PC-3 (cell line): Measurements from ENCODE around the gene TEDDM1. TPM values are rescaled to one million over a fixed set of nuclear protein-coding genes. Genes with fewer than 3 reads are reported as not detected.

ENCODE experiments used
- ATAC-seq: fragments of 200-7000 bp; cut with Tn5 transposase; 2 replicates; pipeline ENCODE4 v1.9.1; 2020; ENCODE audit warnings: mild to moderate bottlenecking, moderate library complexity
- BruUV-seq: library from RNA; stranded (reverse); fragments of 400-500 nt; replicated peaks from 2 replicates; lab custom pipeline; 2021; lab: Mats Ljungman, UMichigan
- CTCF ChIA-PET: fragments of 300-600 bp; sonication (Branson Sonifier 250); formaldehyde crosslinking; loops from one replicate; lab custom pipeline; 2022; ENCODE audit warnings: antibody characterized with exemption; lab: Charles Lee
- POLR2A ChIA-PET: fragments of 300-600 bp; sonication (Branson Sonifier 250); formaldehyde crosslinking; loops from one replicate; lab custom pipeline; 2022; ENCODE audit warnings: antibody characterized with exemption; ENCODE audit not compliant: unreplicated experiment; lab: Charles Lee
- DNase-seq: peaks from one replicate; pipeline ENCODE4 v3.0.0-alpha.2; 2015
- H2AFZ ChIP-seq: fragments of 300-600 bp; sonication (generic); 2 replicates; pipeline ENCODE4 v1.6.0; 2016; ENCODE audit warnings: antibody characterized with exemption, low read length
- H3F3A ChIP-seq: fragments of 300-600 bp; sonication (generic); one replicate; pipeline ENCODE4 v1.6.0; 2017; ENCODE audit warnings: antibody characterized with exemption, low read length, control low read depth, mild to moderate bottlenecking; ENCODE audit not compliant: unreplicated experiment
- H3K27ac ChIP-seq: fragments of 300-600 bp; sonication (generic); 2 replicates; pipeline ENCODE4 v1.5.1; 2016; ENCODE audit warnings: mild to moderate bottlenecking, low read length
- H3K27me3 ChIP-seq: fragments of 300-600 bp; sonication (generic); 2 replicates; pipeline ENCODE4 v1.6.1; 2016; ENCODE audit warnings: low read length, mixed read lengths
- H3K36me3 ChIP-seq: fragments of 300-600 bp; sonication (generic); 2 replicates; pipeline ENCODE4 v1.6.1; 2016; ENCODE audit warnings: low read depth, mixed run types, low read length, mixed read lengths
- H3K4me1 ChIP-seq: fragments of 300-600 bp; sonication (generic); 2 replicates; pipeline ENCODE4 v1.5.1; 2016; ENCODE audit warnings: low read length; ENCODE audit not compliant: insufficient read depth
- H3K4me2 ChIP-seq: fragments of 300-600 bp; sonication (generic); 2 replicates; pipeline ENCODE4 v1.6.0; 2016; ENCODE audit warnings: low read length
- H3K4me3 ChIP-seq: fragments of 300-600 bp; sonication (generic); 2 replicates; pipeline ENCODE4 v1.5.1; 2016; ENCODE audit warnings: mild to moderate bottlenecking, low read length, mixed read lengths
- H3K79me2 ChIP-seq: fragments of 300-600 bp; sonication (generic); 2 replicates; pipeline ENCODE4 v1.6.1; 2017; ENCODE audit warnings: low read length, mixed read lengths
- H3K9ac ChIP-seq: fragments of 300-600 bp; sonication (generic); 2 replicates; pipeline ENCODE4 v1.6.0; 2016; ENCODE audit warnings: mild to moderate bottlenecking, low read length
- H3K9me2 ChIP-seq: fragments of 300-600 bp; sonication (generic); replicated peaks from 2 replicates; pipeline ENCODE4 v1.6.1; 2016; ENCODE audit warnings: mixed run types, low read length, mixed read lengths
- H3K9me3 ChIP-seq: fragments of 300-600 bp; sonication (generic); 2 replicates; pipeline ENCODE4 v1.6.1; 2016; ENCODE audit warnings: low read length, mixed read lengths
- H4K20me1 ChIP-seq: fragments of 300-600 bp; sonication (generic); 2 replicates; pipeline ENCODE4 v1.6.1; 2016; ENCODE audit warnings: low read length, mixed read lengths
- CTCF ChIP-seq: fragments of 300-600 bp; sonication (generic); conservative IDR thresholded peaks from 2 replicates; pipeline ENCODE4 v1.5.1; 2017; ENCODE audit warnings: antibody characterized with exemption, low read depth, mild to moderate bottlenecking, low read length
- EZH2 ChIP-seq: fragments of 300-600 bp; sonication (generic); IDR thresholded peaks from one replicate; pipeline ENCODE4 v1.6.1; 2017; ENCODE audit warnings: antibody characterized with exemption, mild to moderate bottlenecking, low read length; ENCODE audit not compliant: unreplicated experiment
- EZH2phosphoT487 ChIP-seq: fragments of 300-600 bp; sonication (generic); IDR thresholded peaks from 2 replicates; pipeline ENCODE4 v1.6.1; 2018; ENCODE audit warnings: mild to moderate bottlenecking, antibody characterized with exemption, low read length, borderline replicate concordance
- intact Hi-C: fragments of 100-400 bp; cut with micrococcal nuclease; formaldehyde crosslinking; loops from 2 replicates; pipeline ENCODE4 v1.9.0; 2023
- total RNA-seq: library from RNA; depleted of rRNA; stranded (reverse); fragments of >200 nt; gene quantifications from 2 replicates; pipeline ENCODE4 v1.2.3, GENCODE V29; 2014

Gene TEDDM1
- total RNA-seq, 1 experiment from 2014 or later: not detected

- BruUV-seq: no TSS peak
- ATAC-seq (peak; percentile 37), DNase-seq (peak; percentile 57)
- Histone ChIP-seq H3K4me3 (peak overlapping the region; percentile 19; the same call in 1 of the 2 replicates), H2AFZ (peak overlapping the region; percentile 52), H3K9me2 (no peaks in the 10 kb centered on the region), H3K9me3 (no peaks in the 10 kb centered on the region), H3F3A (no peaks in the 10 kb centered on the region), H3K4me1 (no peaks in the 10 kb centered on the region), H3K4me2 (peak overlapping the region; percentile 36; the same call in 1 of the 2 replicates), H3K36me3 (no peaks in the 10 kb centered on the region), H3K9ac (no peak overlapping the region), H3K79me2 (no peaks in the 10 kb centered on the region), H4K20me1 (no peaks in the 10 kb centered on the region), H3K27ac (no peak overlapping the region), H3K27me3 (0 out of 2 replicates have a peak, but pooled peaks cover 7% of the 10 kb centered on the region)
- ChIA-PET POLR2A (no interaction called here), CTCF (no interaction called here)
- intact Hi-C loops: loop anchor here (1.0 kb wide), 2 partner anchors 149 to 338 kb away; no protein-coding TSS in a partner anchor
- TF ChIP-seq EZH2phosphoT487 (no peak), EZH2 (no peak), CTCF (peak; percentile 72)
These were observed 45.7 kb upstream of the TEDDM1 start for GRCh38 chr1:182446033-182446669.

GRCh38 chr1:182444497-182444896 is 44.0 kb upstream of the TEDDM1 start:
- TF ChIP-seq EZH2: no peak
- TF ChIP-seq EZH2phosphoT487: no peak
- no peak for TF ChIP-seq CTCF
- ATAC-seq: no peak
- H3K4me3 ChIP-seq: no peak overlapping the region
- ChIA-PET POLR2A (no interaction called here), CTCF (interaction anchor here (0.7 kb wide), 1 partner anchor 31 kb away, joined by 5 read pairs; no protein-coding TSS in a partner anchor)
- no peak overlapping the region for H3K9ac ChIP-seq
- H3K4me2 ChIP-seq: no peak overlapping the region
- H3K79me2 ChIP-seq: no peaks in the 10 kb centered on the region
- H3K27ac ChIP-seq: no peak overlapping the region
- no peaks in the 10 kb centered on the region for H3K9me3 ChIP-seq
- intact Hi-C loops: no loop called here
- no peaks in the 10 kb centered on the region for H3K9me2 ChIP-seq
- 0 out of 2 replicates have a peak, but pooled peaks cover 7% of the 10 kb centered on the region for H3K27me3 ChIP-seq
- H3F3A ChIP-seq: no peaks in the 10 kb centered on the region
- no peaks in the 10 kb centered on the region for H3K36me3 ChIP-seq
- no TSS peak for BruUV-seq
- DNase-seq: no peak
- H2AFZ ChIP-seq: no peak overlapping the region
- no peaks in the 10 kb centered on the region for H3K4me1 ChIP-seq
- H4K20me1 ChIP-seq: no peaks in the 10 kb centered on the region

GRCh38 chr1:182442333-182442732 is 41.9 kb upstream of the TEDDM1 start:
- ChIA-PET POLR2A (no interaction called here), CTCF (no interaction called here)
- Histone ChIP-seq H3K9me3 (no peaks in the 10 kb centered on the region), H3K27ac (no peak overlapping the region), H3F3A (no peaks in the 10 kb centered on the region), H3K4me1 (no peaks in the 10 kb centered on the region), H4K20me1 (no peaks in the 10 kb centered on the region), H3K36me3 (no peaks in the 10 kb centered on the region), H3K27me3 (no peaks in the 10 kb centered on the region), H3K9me2 (no peaks in the 10 kb centered on the region), H3K4me2 (no peak overlapping the region), H2AFZ (no peak overlapping the region), H3K9ac (no peak overlapping the region), H3K79me2 (no peaks in the 10 kb centered on the region), H3K4me3 (no peak overlapping the region)
- DNase-seq (no peak), ATAC-seq (no peak)
- no TSS peak for BruUV-seq
- TF ChIP-seq EZH2phosphoT487 (no peak), CTCF (no peak), EZH2 (no peak)
- intact Hi-C loops: no loop called here
